Right lobe of liver (tissue), 4 donors: ENCODE measurements around the gene FBXL2.

ENCODE experiments used
- POLR2A ChIP-seq: fragments of 450-650 bp; IDR thresholded peaks from one replicate; pipeline ENCODE4 v1.6.1; 2017; ENCODE audit warnings: antibody characterized with exemption, mild to moderate bottlenecking
- TF ChIP-seq, protein P1 (sequence below), 4 donors: fragments of 200-600 bp in 3 of 4; fragments of 450-650 bp in 1 of 4; IDR thresholded peaks; one replicate each; pipeline versions ENCODE4 v1.5.1 to v1.8.0; 2016 to 2022; ENCODE audit warnings: antibody characterized with exemption in 4 of 4, mild to moderate bottlenecking in 2 of 4
- donor health status: DM: no; HTN: no; CAD: no.
- donor health status: DM: no; HTN: no; CAD: no.
- donor health status: DM: no; HTN: yes; CAD: no.

DNA sequence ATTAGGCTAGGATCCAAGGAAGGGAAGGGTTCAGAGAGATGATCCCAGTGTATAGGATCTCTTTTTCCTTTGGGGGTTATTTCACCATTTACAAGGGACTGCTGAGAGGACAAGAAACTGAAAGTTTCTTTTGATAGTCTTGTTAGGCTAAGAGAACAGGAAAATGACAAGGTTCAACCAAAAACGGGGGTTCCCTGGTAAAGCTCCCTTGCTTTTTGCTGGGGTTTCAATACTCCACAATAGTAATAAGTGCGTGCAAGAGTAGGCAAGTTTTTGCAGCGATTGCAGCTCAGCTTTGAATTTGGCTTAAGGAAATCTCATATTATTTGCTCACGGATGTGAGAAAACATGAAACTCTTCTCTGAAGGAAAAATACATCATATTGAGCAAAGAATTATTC lies 39.8 kb upstream of the FBXL2 start:
- TF ChIP-seq, protein P1, sequence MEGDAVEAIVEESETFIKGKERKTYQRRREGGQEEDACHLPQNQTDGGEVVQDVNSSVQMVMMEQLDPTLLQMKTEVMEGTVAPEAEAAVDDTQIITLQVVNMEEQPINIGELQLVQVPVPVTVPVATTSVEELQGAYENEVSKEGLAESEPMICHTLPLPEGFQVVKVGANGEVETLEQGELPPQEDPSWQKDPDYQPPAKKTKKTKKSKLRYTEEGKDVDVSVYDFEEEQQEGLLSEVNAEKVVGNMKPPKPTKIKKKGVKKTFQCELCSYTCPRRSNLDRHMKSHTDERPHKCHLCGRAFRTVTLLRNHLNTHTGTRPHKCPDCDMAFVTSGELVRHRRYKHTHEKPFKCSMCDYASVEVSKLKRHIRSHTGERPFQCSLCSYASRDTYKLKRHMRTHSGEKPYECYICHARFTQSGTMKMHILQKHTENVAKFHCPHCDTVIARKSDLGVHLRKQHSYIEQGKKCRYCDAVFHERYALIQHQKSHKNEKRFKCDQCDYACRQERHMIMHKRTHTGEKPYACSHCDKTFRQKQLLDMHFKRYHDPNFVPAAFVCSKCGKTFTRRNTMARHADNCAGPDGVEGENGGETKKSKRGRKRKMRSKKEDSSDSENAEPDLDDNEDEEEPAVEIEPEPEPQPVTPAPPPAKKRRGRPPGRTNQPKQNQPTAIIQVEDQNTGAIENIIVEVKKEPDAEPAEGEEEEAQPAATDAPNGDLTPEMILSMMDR (IDR thresholded peaks at IDR 0.05), result no peak
- no peak for TF ChIP-seq POLR2A
